GM18505 (cell line): ENCODE measurements around the gene MPG.
A peak's percentile ranks its signal among the peaks of the same experiment; 100 is the strongest.
"Not testable (repeated sequence)": the region's sequence is repeated elsewhere in the genome, so short reads cannot be mapped to it uniquely, and the experiment has no call there.

Experiments used
- ATAC-seq: cut with Tn5 transposase; IDR thresholded peaks from one replicate; pipeline ENCODE4 v1.9.1; 2021; ENCODE audit not compliant: unreplicated experiment
- POLR2A ChIP-seq: IDR thresholded peaks from 4 replicates; pipeline ENCODE4 v1.6.1; 2011; ENCODE audit warnings: borderline replicate concordance; ENCODE audit not compliant: insufficient read depth, insufficient read length; ENCODE audit errors: extremely low read depth

MPG gene, protein sequence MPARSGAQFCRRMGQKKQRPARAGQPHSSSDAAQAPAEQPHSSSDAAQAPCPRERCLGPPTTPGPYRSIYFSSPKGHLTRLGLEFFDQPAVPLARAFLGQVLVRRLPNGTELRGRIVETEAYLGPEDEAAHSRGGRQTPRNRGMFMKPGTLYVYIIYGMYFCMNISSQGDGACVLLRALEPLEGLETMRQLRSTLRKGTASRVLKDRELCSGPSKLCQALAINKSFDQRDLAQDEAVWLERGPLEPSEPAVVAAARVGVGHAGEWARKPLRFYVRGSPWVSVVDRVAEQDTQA

GRCh38 chr16:77807-78443, at the start of gene MPG:
Gene MPG (plus strand): TSS chr16:78225. CDS start chr16:78310, 85 bp downstream.
- ATAC-seq: peak; percentile 55
- peak; percentile 83 for TF ChIP-seq POLR2A

- not testable (repeated sequence) for ATAC-seq
Observed at GRCh38 chr16:30627-31026, 47.4 kb upstream of the MPG start.

DNA sequence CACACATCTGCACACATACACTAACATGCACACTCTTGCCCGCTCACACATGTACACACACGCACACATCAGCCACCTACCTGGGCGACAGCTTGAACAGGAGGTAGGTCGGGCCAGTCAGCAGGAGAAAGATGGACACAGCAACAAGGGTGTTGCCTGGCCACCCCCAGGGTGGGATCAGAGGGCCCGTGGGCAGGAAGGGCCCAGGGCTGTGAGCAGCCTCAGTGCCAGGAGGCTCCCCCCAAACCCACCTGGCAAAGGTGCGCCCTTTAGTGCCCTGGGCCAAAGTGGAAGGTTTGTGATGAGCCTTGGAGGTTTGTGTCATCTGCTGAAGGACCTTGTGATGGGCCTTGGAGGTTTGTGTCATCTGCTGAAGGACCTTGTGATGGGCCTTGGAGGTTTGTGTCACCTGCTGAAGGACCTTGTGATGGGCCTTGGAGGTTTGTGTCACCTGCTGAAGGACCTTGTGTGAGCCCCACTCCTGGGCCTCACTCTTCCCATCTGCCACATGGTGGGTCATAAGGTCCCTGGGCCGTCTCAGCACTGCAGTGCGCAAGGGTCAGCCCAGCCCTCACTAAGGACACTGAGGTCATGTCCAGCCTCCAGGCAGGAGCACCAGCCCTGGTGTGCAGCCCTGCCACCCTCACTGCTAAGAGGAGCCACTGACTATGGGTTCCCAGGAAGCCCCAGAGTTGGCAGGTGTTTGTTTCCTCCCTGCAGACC, 44.7 kb upstream of the MPG start:
- not testable (repeated sequence) for ATAC-seq

DNA sequence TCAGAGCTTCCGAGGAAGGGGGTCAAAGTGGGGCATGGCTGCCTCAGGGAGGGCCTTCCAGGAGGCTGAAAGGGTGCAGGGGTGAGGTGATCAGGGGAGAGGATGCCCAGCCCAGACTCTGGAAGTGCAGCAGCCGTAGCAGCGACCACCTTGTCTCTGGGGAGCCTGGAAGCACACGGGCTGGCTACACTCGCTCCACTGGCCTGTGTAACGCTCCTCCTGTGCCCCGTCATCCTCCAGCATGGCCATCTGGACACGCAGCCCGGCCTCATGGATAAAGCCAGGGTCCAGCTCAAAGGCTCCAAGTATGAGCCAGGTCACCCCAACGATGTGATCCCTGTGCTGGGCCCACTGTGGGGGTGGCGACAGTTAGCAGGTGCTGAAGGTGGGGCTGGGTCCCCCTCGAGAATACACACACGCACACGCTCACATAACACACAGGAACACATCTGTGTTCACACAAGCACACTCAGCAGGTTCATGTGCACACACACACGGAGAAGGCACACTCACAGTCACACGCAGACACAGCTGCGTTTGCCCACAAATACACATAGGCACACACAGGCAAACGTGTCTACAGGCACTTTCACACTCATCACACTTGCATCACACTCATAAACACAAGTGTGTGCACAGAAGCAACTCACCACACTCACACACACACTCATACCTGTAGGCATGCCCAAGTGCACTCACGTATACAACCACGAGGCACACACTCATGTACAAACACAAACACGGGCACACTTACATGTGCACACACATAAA, 44.0 kb upstream of the MPG start:
- no peak for TF ChIP-seq POLR2A
- ATAC-seq: no peak

- ATAC-seq: no peak
Observed at GRCh38 chr16:34648-34987, 43.4 kb upstream of the MPG start.

GRCh38 chr16:35011-35677, 42.9 kb upstream of the MPG start:
- no peak for ATAC-seq

More at GRCh38 chr16:34648-34987, 43.4 kb upstream of the MPG start:
- TF ChIP-seq POLR2A: no peak

GRCh38 chr16:35678-36305, 42.2 kb upstream of the MPG start:
- no peak for ATAC-seq
- no peak for TF ChIP-seq POLR2A

More at GRCh38 chr16:35011-35677, 42.9 kb upstream of the MPG start:
- TF ChIP-seq POLR2A: no peak

GRCh38 chr16:36336-36984, 41.6 kb upstream of the MPG start:
- TF ChIP-seq POLR2A: no peak
- ATAC-seq: no peak

GRCh38 chr16:37511-37910, 40.5 kb upstream of the MPG start:
- no peak for ATAC-seq
- TF ChIP-seq POLR2A: no peak

- not testable (repeated sequence) for ATAC-seq
Observed at GRCh38 chr16:38206-38605, 39.8 kb upstream of the MPG start.

- no peak for ATAC-seq
- peak; percentile 38 for TF ChIP-seq POLR2A
Observed at GRCh38 chr16:38941-39892, 38.8 kb upstream of the MPG start.
